Left ventricle myocardium superior (tissue), 1 donor: ENCODE measurements around the gene LEKR1. TPM values are rescaled to one million over a fixed set of nuclear protein-coding genes. Genes with fewer than 3 reads are reported as not detected.

ENCODE experiments used
- ATAC-seq: fragments of 200-7000 bp; cut with Tn5 transposase; one replicate; pipeline ENCODE4 v1.9.1; 2020; ENCODE audit warnings: mild to moderate bottlenecking, moderate library complexity
- DNase-seq: peaks from one replicate; pipeline ENCODE4 v3.0.0-alpha.2; 2020
- intact Hi-C: fragments of 100-400 bp; cut with micrococcal nuclease; formaldehyde crosslinking; loops from one replicate; pipeline ENCODE4 v1.11.0; 2022
- total RNA-seq: library from RNA; stranded (reverse); fragmentation: NEBNext Ultra II Directional; extraction: Animal tissue kit (Norgen Biotek cat#: 25700); gene quantifications from one replicate; pipeline ENCODE4 v1.2.1, GENCODE V29; 2021
- donor health status: DM: no; HTN: yes; CAD: no; lungs with severe emphysema.

LEKR1 gene
- total RNA-seq, 1 donor from 2014 or later = 0.62 TPM

DNA sequence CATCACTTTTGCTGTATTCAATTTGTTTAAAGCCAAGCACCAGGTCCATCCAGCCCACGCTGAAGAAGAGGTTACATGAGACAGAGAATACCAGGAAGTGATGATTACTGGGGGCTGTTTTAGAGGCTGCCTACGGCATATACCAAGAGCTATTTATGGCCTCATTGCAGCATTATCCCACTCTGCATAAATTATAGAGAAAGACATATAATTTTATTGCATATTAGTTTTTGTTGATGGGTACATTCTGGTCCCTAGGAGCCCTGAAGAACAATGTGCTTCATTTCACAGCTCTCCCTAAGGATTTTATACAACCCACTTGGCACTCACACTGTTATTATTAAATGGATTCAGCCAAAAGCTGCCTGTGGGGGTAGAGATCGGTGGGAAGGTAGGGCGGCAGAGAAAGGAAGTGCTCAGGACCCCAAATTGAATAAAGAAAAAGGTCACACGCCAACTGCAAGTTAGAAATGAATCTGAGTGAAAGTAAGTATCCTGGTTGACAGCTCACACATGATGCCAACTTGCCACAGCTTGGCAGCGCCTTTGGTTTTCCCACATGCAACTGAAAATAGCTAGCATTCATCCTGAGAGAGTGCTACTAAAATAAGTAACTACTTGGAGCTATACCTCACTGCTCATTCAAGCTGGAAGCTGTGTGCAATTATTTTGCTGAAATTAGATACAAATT, 260.1 kb downstream of the LEKR1 start:
- intact Hi-C loops = loop anchor here (5.0 to 10.0 kb wide), 4 partner anchors 46 to 534 kb away; partner anchors contain the start of gene TIPARP
- DNase-seq (peak; percentile 76), ATAC-seq (peak; percentile 2)

DNA sequence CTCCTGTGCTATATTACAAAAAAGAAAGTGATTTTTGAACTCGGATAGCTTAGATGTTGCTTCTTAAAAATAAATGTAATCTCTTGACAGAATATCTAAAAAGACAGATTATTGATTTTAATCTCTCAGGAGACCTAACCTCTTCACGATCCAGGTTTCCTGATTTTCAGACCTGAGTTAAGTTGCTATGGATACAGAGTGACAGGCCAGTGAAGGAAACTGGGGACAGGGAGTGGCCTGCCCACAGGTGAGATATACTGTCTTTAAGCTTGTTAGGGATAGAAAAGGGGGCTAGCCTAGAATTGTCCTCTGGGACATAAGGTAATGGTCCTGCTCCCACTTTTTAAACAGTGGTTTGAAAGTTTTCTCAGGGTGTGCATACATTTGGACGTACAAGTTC, 260.6 kb downstream of the LEKR1 start:
- ATAC-seq (no peak), DNase-seq (no peak)
- intact Hi-C loops = loop anchor here (5.0 to 10.0 kb wide), 4 partner anchors 46 to 534 kb away; partner anchors contain the start of gene TIPARP

DNA sequence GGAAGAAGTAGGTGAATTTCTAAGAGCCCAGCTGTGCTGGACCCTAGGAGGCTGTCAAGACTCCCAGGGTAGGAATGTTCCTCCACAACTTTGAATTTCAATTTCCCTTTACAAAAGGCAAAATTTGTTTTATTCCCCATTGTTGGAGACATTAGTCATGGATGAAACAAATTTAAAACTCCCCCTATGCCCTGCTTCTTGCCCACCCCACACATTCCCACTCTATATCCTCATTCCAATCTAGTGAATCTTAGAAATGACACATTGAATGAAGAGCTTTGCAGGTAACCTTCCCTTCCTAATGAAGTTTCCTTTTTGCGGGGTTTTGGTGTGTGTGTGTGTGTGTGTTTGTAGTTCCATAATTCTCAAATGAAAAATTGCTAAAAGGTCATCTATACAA, 261.2 kb downstream of the LEKR1 start:
- DNase-seq (no peak), ATAC-seq (no peak)
- intact Hi-C loops = loop anchor here (5.0 to 10.0 kb wide), 4 partner anchors 45 to 535 kb away; partner anchors contain the start of gene TIPARP

DNA sequence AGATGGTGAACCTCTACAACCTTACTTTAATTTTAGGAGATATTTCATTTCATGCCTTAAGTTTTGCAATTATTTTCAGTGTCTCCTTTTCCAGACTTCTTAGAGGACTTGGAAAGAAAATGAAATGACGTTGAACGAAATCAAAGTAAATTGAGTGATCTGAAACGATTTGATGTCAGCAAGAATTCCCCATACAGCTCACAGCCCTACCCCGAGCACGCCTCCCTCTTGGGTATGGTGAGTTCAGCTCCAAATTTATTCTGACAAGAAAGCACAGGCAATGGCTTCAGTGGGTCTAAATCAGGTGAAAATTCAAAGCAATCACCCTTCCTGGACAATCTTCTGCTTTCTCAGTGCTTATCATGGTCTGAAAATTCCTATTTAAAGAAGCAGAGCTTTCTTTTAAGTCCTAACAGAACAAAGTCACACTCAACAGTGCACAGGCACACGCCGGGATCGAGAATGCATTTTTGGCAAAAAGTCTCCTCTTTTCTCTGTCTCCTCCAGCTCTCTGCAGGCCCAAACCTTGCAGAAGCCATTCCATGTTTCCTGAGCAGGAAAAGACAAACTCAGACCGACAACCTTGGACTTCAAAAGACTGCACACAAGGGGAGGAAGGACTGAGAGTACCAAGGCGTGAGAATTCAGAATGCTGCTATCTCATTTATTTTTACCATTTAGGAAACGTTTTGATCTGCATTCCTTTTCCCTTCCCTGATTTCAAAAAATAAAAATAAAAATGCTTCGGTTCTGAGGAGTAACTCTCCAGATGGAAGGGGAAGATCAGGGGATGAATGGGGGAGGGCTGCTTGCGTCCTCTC, 261.8 kb downstream of the LEKR1 start:
- peak; percentile 48 for DNase-seq
- no peak for ATAC-seq
- intact Hi-C loops = loop anchor here (5.0 to 10.0 kb wide), 4 partner anchors 44 to 536 kb away; partner anchors contain the start of gene TIPARP

DNA sequence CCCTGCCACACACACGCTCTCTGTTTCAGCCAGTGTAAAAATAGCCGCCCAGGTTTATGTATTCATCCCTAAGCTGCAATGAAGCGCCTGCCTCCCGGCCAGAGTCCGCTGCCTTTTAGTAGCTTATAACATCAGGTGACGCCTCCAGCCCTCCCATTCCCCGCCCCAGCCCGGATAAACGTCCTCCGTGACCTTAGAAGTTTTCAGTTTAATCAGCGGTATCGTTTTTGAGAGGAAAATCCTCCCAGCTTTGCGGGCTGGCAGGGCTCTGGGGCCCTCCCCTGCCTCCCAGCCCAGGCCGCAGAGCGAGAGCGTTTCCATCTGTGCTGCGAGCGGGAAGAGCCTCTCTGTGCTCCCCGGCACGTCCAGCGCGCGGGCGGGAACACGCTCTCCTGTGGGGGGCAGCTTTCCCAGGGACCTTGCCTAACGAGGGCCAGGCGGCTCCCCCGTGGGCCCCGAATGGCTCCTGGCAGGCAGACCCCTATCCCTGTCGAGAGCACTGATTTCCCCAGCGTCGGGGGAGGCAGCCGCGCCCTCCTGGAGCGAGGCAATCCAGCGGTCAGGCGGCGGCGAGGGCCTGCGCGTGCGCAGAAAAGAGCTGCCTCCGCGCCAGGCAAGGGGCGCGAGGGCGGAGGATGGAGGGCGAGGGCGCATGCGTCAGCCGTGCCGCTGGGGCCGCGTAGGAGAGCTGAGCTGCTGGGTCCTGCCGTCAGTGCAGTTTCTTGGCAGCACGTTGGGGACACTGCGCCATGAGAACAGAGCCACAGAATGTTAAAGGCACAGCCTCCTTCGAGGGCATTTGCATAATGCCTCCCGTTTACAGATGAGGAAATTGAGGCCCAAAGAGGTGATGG, 262.7 kb downstream of the LEKR1 start:
- ATAC-seq = peak; percentile 85
- intact Hi-C loops = loop anchor here (5.0 to 10.0 kb wide), 4 partner anchors 43 to 537 kb away; partner anchors contain the start of gene TIPARP
- DNase-seq = peak; percentile 98

DNA sequence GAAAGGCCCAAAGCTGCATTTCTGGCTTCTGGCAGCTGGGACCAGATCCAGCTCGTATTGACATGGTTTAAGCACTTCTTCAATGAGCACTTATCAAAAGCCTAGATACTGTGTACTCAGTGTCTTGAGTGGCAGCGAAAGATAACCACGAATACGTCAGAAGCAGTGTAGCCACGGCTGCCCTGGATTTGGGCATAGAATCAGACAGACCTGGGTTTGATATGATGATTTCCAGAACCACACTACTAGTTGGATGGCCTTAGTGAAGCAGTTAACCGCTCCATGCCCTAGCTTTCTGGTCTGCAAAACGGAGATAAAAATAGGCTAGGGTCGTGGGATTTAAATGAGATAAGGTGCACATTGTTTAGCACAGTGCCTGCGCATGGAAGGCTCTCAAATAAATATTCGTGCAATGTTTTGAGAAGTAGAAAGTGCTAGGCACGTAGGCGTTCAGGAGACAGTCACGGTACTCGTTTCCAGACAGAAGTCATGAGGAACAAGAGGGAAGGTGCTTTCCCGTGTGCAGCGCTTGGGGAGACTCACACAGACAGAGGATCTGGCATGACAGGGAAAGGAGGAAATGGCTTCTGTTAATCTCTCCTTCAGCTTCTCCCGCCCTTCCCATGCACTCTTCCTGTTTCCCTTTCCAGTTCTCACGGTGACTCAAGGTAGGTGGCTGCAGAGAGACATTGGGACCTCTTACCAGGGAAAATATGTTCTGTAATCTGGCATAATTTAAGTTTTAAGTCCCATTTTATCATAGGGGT, 263.5 kb downstream of the LEKR1 start:
- DNase-seq = peak; percentile 55
- peak; percentile 67 for ATAC-seq
- intact Hi-C loops = loop anchor here (5.0 to 10.0 kb wide), 4 partner anchors 43 to 537 kb away; partner anchors contain the start of gene TIPARP

DNA sequence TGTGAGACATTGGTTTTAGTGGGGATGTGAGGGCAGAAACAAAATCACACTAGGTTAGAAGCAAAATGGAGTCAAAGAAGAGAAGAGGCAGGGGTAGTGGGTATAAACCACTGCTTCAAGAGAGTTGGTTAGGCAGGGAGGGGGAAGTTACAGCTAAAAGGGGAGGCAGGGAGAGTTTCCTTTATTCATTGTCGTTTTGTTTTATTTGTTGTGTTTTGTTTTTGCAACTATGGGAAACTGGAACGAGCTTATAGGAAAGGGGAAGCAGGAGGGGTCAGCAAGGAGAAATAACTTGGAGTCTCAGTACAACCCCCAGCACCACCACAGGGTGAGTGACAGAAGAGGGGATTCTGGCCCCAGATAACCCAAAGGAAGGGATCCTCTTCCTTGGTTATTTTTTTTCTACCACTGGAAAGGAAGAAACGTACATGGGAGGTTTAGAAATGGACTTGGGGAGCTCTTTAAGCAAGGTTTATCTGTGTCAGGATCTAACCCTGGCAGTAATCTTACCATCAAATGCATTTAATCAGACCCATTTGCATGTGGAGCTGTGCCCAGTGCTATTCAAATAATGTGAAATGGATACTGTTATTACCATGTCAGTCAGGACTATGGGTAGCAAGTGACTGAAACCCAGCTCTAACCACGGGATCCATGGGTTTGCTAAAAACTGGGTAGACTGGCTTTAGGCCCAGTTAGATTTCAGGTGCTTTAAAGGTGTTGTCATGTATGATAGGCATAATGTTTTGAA, 265.1 kb downstream of the LEKR1 start:
- ATAC-seq (no peak), DNase-seq (no peak)
- intact Hi-C loops = no loop called here

DNA sequence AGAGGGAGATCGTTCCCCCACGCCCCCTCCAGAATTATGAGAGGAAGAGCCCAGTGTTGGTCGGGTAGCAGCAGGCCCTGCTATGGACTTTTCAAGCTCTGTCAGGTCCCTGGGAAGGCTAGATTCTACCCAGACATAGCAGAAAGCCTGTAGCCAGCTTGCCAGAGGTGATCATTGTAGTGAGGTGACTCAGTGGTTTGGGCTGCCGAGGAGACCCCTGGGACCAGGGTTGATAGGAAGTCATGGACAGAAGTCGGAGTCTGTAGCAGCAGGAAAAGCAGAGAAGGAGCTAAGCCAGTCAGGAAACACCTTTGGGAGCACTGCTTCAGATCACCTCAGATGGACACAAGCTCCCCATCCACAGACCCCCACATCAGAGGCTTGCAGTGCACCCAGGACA, 266.1 kb downstream of the LEKR1 start:
- DNase-seq (no peak), ATAC-seq (no peak)
- intact Hi-C loops = no loop called here

DNA sequence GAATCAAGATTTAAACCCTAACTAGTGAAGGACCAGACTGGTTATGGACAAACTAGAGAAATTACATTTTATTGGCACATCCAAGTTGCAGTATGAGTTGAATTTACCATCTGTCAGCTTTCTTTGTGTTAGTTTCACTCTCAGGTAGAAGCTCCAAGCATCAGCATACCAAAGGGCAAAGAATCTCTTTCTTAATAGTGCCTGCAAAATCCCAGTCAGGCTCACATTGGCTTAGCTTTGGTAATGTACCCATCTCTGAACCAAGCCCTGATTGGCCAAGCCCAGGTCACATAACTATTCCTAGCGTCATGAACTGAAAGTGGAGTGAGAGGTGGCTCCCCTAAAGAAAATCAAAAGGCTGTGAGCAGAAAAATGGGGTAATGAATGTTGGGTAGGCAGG, 266.9 kb downstream of the LEKR1 start:
- intact Hi-C loops = no loop called here
- DNase-seq (no peak), ATAC-seq (no peak)

DNA sequence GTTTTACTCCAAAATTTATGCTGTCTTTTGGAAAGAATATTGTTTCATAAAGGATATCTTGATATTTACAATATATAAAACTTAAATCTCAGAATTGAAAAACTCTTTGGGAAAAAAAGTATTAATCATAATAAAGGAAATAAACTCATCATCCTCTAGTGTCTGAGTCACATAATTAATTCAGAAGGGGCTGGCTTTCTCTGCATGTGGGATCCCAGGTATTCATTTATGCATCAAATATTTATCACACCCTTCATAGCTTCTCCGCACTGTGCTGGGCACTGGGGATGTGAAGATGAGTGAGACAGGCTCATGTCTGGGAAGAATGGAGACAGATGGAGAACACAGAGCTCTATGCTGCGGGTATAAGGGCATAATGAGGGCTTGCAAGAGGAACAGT, 268.1 kb downstream of the LEKR1 start:
- ATAC-seq (no peak), DNase-seq (no peak)
- intact Hi-C loops = no loop called here

DNA sequence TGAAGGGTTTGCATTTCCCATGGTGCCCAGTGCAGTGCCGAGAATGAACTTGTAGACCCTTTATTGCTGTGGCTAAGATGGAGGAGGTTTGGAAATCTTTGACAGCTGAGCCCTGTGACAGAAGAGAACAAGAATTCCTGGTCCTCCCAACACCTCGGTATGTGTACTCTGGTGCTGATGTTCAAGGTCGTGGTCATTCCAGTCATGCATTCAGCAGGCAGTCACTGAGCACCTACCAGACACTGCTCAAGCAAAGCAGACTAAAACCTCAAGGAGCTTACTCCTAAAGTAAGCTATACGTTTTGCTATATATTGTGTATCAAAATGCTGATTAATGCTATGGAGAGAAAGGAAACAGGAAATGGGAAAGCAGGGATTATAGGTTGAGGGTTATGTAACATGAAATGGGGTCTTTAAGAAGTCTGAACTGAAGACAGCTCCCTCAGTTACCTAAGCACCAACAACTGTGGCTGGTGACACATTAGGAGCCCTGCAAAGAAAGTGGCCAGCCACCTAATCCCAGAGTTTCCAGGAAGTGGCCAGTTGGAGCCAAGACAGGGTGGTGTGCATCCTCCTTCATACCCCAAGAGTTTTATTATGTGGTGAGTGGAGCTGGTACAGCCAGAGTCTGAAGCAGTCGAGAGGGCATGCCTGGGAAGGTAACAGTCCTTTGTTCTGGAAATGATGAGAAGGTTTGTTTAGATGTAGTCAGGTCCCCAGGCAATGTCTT, 268.8 kb downstream of the LEKR1 start:
- DNase-seq (no peak), ATAC-seq (peak; percentile 20)
- intact Hi-C loops = no loop called here

Other genes starting within 250 kb of the LEKR1 start
- 28.2 TPM for gene TIPARP, start 151.8 kb upstream of the LEKR1 start, total RNA-seq